ENCODE results near the gene PRDM16. TPM values are rescaled to one million over a fixed set of nuclear protein-coding genes. Genes with fewer than 3 reads are reported as not detected.
A peak's percentile ranks its signal among the peaks of the same experiment; 100 is the strongest.

PRDM16 gene
- polyA plus RNA-seq, 6 donors from 2014 or later, result not detected

DNA sequence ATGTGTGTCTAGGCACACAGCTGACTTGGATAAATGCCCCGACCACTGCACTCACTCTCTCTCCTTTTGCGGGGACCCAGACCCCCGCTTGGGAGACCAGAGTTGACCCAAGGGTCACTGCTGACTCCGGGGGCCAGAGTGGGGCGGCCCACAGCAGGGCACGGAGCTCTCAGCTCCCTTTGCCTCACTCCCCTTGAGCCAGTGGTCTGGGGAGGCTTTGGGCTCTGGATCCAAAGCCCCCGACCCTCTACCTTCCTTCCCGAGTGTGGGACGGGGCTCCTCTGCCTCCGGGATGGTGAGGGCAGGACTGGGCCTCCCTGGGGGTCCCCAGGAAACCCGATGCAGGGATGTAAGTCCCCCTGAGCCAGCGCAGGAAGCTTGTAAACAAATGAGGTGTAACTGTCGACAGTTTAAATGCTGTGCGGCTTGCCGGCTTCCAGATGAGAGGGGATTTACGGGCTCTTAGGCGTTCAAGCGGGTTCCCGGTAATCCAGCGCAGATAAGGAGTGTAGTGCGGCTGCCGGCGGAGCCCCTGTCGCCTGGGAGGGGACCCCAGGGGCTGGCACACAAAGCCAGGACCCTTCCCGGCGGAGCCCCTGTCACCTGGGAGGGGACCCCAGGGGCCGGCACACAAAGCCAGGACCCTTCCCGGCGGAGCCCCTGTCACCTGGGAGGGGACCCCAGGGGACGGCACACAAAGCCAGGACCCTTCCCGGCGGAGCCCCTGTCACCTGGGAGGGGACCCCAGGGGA lies 40.3 kb upstream of the PRDM16 start:
- H3K27ac Mint-ChIP-seq, result no peak overlapping the region
- no peaks in the 10 kb centered on the region for H3K36me3 Mint-ChIP-seq
- peaks cover 0 to 18% (median 9%) of the 10 kb centered on the region in 3 donors for H3K27me3 Mint-ChIP-seq
- H3K4me1 Mint-ChIP-seq, result no peaks in the 10 kb centered on the region
- no peaks in the 10 kb centered on the region for H3K9me3 Mint-ChIP-seq
- ATAC-seq (ENCODE audit: low read depth in 2 of 2), result no peak
- no peak overlapping the region for H3K4me3 Mint-ChIP-seq
- DNase-seq, result no peak

- DNase-seq (no peak), ATAC-seq (ENCODE audit: low read depth in 2 of 2) (no peak)
- Mint-ChIP-seq H3K27me3 (peaks cover 0 to 18% (median 4%) of the 10 kb centered on the region in 3 donors), H3K4me3 (no peak overlapping the region), H3K9me3 (no peaks in the 10 kb centered on the region), H3K36me3 (no peaks in the 10 kb centered on the region), H3K4me1 (no peaks in the 10 kb centered on the region), H3K27ac (no peak overlapping the region)
Observed at GRCh38 chr1:3029481-3029961, 39.5 kb upstream of the PRDM16 start.

DNA sequence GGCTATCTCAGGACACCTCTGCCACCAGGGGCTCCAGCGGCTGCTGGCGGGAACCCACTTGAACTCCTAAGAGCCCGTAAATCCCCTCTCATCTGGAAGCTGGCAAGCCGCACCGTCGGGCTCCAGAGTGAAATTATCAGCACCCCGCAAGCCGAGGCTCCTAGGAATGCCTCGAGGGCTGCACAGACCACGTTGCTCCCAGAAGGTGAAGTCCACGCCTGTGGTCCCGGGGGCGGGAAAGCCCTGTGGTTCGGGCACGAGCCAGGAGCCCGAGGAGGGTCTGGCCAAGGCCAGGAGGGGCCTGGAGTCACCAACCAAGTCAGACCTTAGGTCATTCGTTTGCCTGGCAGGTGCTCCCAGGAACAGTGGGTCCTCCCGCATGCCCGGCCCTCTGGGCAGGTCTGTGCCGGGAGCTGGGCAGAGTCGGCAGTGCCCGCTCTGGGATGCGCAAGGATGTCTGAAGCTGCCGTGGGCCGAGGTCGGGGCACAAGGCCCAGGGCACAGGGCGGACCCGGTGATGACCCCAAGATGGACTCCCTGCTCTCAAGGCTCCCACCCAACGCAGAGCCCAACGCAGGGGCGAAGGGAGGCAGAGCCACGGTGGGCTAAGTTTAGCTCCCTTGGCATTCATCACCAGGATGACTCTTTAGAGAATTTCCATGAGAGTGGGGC lies 38.9 kb upstream of the PRDM16 start:
- Mint-ChIP-seq H3K36me3 (no peaks in the 10 kb centered on the region), H3K4me1 (no peaks in the 10 kb centered on the region), H3K9me3 (no peaks in the 10 kb centered on the region), H3K27me3 (peaks cover 0 to 18% (median 4%) of the 10 kb centered on the region in 3 donors), H3K4me3 (no peak overlapping the region), H3K27ac (no peak overlapping the region)
- DNase-seq, result no peak
- ATAC-seq (ENCODE audit: low read depth in 2 of 2), result no peak

DNA sequence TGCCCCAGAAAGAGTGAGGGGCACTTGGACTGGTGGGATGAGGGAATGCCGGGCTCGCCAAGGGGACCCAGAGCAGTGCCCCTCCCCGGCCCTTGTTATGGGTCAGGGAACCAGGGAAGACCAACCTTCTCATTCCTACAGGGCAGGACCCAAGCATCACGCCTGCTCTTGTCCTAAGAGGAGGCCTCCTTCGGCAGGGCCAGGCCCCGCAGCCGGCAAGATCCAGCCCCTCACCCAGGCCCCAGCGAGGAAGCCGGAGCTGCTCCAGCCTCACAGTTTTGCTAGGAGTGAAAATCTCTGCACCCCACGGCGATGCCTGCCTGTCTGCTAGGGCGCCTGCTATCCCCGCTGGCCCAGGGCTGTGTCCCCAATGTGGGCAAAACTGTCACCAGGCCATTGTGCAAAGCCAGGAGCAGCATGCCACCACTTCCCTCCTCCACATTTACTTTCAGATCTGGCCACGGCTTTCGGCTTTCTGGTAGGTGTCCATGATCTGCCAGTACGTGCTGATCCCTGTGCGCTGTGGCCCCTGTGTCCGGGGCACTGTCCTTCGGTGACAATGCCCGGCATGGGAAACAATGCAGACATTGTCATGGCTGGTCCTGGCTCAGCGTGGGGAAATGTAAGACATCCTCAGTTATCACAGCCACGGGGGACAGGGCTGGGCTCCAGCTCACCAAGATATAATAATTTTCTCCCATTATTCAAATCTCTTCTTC lies 38.2 kb upstream of the PRDM16 start:
- no peaks in the 10 kb centered on the region for H3K4me1 Mint-ChIP-seq
- no peak for ATAC-seq (ENCODE audit: low read depth in 2 of 2)
- no peaks in the 10 kb centered on the region for H3K9me3 Mint-ChIP-seq
- no peaks in the 10 kb centered on the region for H3K36me3 Mint-ChIP-seq
- H3K27ac Mint-ChIP-seq, result no peak overlapping the region
- no peak overlapping the region for H3K4me3 Mint-ChIP-seq
- H3K27me3 Mint-ChIP-seq, result peaks cover 4 to 24% (median 6%) of the 10 kb centered on the region in 3 donors
- DNase-seq, result no peak

GRCh38 chr1:3031401-3032221 lies 37.4 kb upstream of the PRDM16 start:
- H3K27ac Mint-ChIP-seq, result no peak overlapping the region
- ATAC-seq (ENCODE audit: low read depth in 2 of 2) (no peak), DNase-seq (no peak)
- no peaks in the 10 kb centered on the region for H3K4me1 Mint-ChIP-seq
- H3K9me3 Mint-ChIP-seq, result no peaks in the 10 kb centered on the region
- no peaks in the 10 kb centered on the region for H3K36me3 Mint-ChIP-seq
- peaks cover 4 to 25% (median 8%) of the 10 kb centered on the region in 3 donors for H3K27me3 Mint-ChIP-seq
- H3K4me3 Mint-ChIP-seq, result no peak overlapping the region

DNA sequence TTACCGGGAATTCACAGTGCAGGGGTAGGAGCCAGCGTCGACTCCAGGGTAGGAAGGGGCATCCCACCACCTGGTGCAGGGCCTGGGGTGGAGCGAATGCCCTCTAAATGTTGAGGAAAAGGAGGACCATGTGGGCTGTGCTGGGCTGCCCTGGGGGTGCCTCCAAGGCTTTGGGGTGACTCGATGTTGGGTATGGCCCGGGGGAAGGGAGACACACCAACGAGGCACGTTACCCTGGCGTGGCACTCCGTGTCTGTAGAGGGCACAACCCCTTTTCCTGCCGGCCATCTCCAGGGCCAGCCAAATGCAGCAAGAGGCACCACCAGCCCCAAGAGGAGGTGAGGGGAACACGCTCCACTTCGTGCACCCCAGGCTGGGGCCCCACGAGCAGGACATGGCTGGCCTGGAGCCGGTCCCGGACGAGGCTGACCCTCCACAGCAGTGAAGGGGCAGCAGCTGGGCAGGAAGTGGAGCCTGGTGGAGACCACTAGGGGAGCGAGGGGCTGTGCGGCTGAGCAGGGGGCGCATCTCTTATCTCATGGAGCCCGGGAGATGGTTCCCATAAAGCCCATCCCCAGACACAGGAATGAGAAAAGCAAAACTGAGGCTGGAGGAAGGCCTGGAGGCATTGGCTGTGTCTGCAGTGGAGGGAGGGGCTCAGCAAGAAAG lies 36.5 kb upstream of the PRDM16 start:
- Mint-ChIP-seq H3K4me3 (no peak overlapping the region), H3K9me3 (no peaks in the 10 kb centered on the region), H3K4me1 (no peaks in the 10 kb centered on the region), H3K27me3 (peaks cover 4 to 25% (median 8%) of the 10 kb centered on the region in 3 donors), H3K27ac (no peak overlapping the region), H3K36me3 (no peaks in the 10 kb centered on the region)
- ATAC-seq (ENCODE audit: low read depth in 2 of 2) (no peak), DNase-seq (no peak)

DNA sequence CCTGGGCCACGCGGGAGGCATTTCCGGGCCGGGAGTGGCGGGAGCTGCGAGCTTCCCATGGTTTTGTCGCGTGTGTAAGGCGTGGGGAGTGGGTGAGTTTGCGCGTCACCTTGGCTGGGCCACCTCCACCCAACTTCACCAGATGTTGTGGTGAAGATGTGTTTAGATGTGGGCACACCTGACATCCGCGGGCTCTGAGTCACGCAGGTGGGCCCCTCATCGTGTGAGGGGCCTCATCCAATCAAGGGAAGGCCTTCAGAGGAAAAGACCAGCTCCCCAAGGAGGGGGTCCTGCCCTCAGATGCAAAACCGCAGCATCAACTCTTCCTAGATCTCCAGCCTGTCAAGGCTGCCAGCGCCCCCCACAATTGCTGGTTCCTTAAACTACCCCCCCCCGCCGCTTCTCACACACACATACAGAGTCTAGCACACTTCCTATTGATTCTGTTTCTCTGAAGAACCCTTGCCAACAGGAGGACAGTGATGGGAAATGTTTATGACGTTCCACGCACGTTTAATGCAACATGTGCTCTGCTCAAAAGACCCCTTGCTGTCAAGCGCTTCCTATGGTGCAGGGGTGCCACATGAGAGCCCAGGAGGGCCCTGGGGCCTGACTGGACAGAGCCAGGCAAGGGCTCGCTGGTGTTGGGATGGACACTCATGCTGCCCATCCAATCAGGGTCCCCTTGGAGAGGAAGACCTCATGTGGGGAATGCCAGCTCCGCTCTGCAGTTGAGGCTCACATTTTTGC lies 35.8 kb upstream of the PRDM16 start:
- ATAC-seq (ENCODE audit: low read depth in 2 of 2) (no peak), DNase-seq (no peak)
- no peak overlapping the region for H3K27ac Mint-ChIP-seq
- H3K27me3 Mint-ChIP-seq, result peaks cover 4 to 25% (median 8%) of the 10 kb centered on the region in 3 donors
- H3K36me3 Mint-ChIP-seq, result no peaks in the 10 kb centered on the region
- H3K9me3 Mint-ChIP-seq, result no peaks in the 10 kb centered on the region
- no peak overlapping the region for H3K4me3 Mint-ChIP-seq
- H3K4me1 Mint-ChIP-seq, result no peaks in the 10 kb centered on the region

- no peaks in the 10 kb centered on the region for H3K36me3 Mint-ChIP-seq
- H3K4me3 Mint-ChIP-seq, result no peak overlapping the region
- peaks cover 4 to 25% (median 8%) of the 10 kb centered on the region in 3 donors for H3K27me3 Mint-ChIP-seq
Observed at GRCh38 chr1:3033790-3034090, 35.3 kb upstream of the PRDM16 start.

DNA sequence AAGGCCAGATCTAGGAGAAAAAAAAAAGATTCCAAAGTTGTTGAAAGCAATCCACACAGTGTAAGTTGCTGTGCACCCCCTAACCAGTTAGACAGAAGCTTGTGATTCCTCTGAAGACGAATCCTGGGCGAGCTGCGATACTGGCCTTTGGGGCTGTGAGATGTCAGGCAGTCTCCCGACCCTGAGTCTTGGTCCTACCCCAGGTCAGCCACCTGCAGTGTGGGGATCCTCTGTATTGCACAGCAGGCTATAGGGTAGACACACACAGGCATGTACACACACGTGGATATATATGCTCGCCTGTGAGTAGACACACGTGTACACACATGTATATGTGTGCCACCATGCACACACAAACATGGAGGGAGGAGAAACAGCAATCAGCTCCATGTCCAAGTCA lies 34.8 kb upstream of the PRDM16 start:
- Mint-ChIP-seq H3K9me3 (no peaks in the 10 kb centered on the region), H3K27me3 (peaks cover 4 to 25% (median 8%) of the 10 kb centered on the region in 3 donors), H3K27ac (no peak overlapping the region), H3K4me3 (no peak overlapping the region), H3K36me3 (no peaks in the 10 kb centered on the region), H3K4me1 (no peaks in the 10 kb centered on the region)
- DNase-seq (no peak), ATAC-seq (ENCODE audit: low read depth in 2 of 2) (no peak)

More at GRCh38 chr1:3033790-3034090, 35.3 kb upstream of the PRDM16 start:
- no peak for ATAC-seq (ENCODE audit: low read depth in 2 of 2)
- no peaks in the 10 kb centered on the region for H3K4me1 Mint-ChIP-seq
- H3K27ac Mint-ChIP-seq, result no peak overlapping the region
- H3K9me3 Mint-ChIP-seq, result no peaks in the 10 kb centered on the region
- DNase-seq, result no peak

DNA sequence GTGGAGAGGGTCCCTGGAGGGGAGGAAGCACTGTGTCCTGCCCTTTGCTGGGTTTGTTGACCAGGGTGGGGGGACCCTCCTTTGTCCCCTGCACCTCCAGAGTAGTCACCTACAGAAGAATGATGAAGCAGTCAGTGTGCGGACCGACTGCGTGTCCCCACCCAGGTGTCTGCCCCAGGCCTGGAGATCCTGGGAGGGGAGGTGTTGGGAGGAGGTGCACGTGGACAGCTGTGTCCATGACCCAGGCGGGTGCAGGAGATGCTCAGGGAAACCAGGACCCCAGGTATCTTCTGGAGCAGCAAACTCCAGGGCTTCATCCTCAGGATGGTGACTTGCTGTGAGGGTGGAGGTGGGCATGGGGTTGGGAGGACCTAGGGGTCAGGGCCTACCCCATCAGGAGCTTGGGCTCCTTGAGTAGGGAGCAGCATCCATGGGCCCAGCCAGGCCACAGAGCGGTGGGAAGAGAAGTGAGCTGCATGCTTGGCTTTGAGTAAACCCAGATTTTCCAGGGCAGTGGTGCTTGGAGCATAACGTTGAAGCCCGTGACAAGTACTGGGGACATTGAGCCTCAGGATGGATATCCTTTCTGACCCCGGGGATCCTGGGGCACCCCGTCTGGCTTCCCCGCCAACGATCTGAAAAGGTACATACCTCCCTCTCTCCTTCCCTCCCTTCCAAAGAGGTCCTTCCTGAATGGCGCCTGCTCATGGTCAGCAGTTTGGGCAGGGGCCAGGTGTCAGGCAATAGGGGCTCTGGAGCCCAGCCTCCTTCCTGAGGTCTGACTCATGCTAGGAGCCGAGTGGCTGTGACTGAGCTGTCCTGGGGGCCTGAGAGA lies 34.1 kb upstream of the PRDM16 start:
- no peaks in the 10 kb centered on the region for H3K36me3 Mint-ChIP-seq
- H3K4me1 Mint-ChIP-seq, result no peaks in the 10 kb centered on the region
- peaks cover 4 to 21% (median 8%) of the 10 kb centered on the region in 3 donors for H3K27me3 Mint-ChIP-seq
- peak overlapping the region in 1 of 8 donors; percentile 48 for H3K4me3 Mint-ChIP-seq
- no peaks in the 10 kb centered on the region for H3K9me3 Mint-ChIP-seq
- H3K27ac Mint-ChIP-seq, result no peak overlapping the region
- DNase-seq, result no peak
- no peak for ATAC-seq (ENCODE audit: low read depth in 2 of 2)

- ATAC-seq (ENCODE audit: low read depth in 2 of 2) (no peak), DNase-seq (no peak)
- Mint-ChIP-seq H3K36me3 (no peaks in the 10 kb centered on the region), H3K4me1 (no peaks in the 10 kb centered on the region), H3K4me3 (no peak overlapping the region), H3K9me3 (no peaks in the 10 kb centered on the region), H3K27ac (no peak overlapping the region), H3K27me3 (peaks cover 4 to 21% (median 8%) of the 10 kb centered on the region in 3 donors)
Observed at GRCh38 chr1:3035563-3036446, 33.2 kb upstream of the PRDM16 start.

Data from naive B cell (primary cell).